ENCODE results near the gene KBTBD6.

Gene KBTBD6

DNA sequence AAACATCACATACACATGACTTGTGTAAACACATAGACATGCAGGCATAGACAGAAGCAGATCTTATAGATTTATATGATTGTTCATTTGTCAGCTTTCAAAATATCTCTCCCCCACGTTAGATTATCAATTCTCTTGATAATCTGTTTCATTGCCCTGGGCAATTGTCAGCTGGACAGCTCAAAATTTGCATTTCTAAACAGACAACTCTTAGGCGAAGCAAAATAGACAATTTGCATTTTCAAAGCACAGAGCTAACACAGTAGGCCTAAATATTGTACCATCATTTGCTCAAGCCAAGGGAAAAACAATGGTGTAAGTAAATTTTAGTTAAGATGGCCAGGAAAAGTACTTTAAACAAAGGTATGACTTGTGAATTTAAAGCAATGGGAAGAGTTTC, 24.0 kb upstream of the KBTBD6 start:
- H3K27me3 ChIP-seq (ENCODE audit: insufficient read depth, low read depth): no peaks in the 10 kb centered on the region
- no peaks in the 10 kb centered on the region for H3K79me2 ChIP-seq (ENCODE audit: insufficient read depth, low read depth)
- TF ChIP-seq, protein P1, sequence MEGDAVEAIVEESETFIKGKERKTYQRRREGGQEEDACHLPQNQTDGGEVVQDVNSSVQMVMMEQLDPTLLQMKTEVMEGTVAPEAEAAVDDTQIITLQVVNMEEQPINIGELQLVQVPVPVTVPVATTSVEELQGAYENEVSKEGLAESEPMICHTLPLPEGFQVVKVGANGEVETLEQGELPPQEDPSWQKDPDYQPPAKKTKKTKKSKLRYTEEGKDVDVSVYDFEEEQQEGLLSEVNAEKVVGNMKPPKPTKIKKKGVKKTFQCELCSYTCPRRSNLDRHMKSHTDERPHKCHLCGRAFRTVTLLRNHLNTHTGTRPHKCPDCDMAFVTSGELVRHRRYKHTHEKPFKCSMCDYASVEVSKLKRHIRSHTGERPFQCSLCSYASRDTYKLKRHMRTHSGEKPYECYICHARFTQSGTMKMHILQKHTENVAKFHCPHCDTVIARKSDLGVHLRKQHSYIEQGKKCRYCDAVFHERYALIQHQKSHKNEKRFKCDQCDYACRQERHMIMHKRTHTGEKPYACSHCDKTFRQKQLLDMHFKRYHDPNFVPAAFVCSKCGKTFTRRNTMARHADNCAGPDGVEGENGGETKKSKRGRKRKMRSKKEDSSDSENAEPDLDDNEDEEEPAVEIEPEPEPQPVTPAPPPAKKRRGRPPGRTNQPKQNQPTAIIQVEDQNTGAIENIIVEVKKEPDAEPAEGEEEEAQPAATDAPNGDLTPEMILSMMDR (conservative IDR thresholded peaks at IDR 0.05; ENCODE audit: low read depth, low read length): no peak
- H3K4me2 ChIP-seq: no peak overlapping the region
- no peaks in the 10 kb centered on the region for H3K36me3 ChIP-seq (ENCODE audit: insufficient read depth)
- H2AFZ ChIP-seq (ENCODE audit: low read depth): no peak overlapping the region
- H3K9ac ChIP-seq: no peak overlapping the region
- H3K4me1 ChIP-seq (ENCODE audit: low read depth, poor library complexity, severe bottlenecking): no peaks in the 10 kb centered on the region
- H3K4me3 ChIP-seq (IDR thresholded peaks at IDR 0.05; ENCODE audit: insufficient read depth, low read depth, low read length): no peak overlapping the region
- no peak overlapping the region for H3K27ac ChIP-seq
- no peaks in the 10 kb centered on the region for H4K20me1 ChIP-seq (ENCODE audit: insufficient read depth)

DNA sequence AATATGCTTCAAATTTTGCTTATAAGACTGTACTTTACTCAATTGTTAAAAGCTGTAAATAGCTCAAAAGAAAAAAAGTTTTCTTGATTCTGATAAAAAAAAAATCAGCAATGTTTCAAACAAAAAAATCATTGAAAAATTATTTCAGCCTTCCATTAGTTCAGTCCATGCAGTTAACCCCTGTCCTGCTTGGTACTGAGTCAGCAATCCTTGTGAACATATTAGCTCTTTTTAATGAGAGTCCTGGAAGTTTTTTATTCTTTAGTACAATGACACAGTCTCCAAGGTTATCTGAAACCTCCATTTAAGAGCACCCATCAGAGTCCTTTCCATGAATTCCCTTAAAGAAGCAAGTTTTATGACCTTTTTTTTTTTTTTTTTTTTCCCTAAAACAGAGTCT, 21.4 kb upstream of the KBTBD6 start:
- Histone ChIP-seq H3K4me2 (no peak overlapping the region), H3K36me3 (ENCODE audit: insufficient read depth) (no peaks in the 10 kb centered on the region), H3K9ac (no peak overlapping the region), H4K20me1 (ENCODE audit: insufficient read depth) (no peaks in the 10 kb centered on the region), H3K4me3 (IDR thresholded peaks at IDR 0.05; ENCODE audit: insufficient read depth, low read depth, low read length) (no peak overlapping the region), H3K27me3 (ENCODE audit: insufficient read depth, low read depth) (no peaks in the 10 kb centered on the region), H3K79me2 (ENCODE audit: insufficient read depth, low read depth) (no peaks in the 10 kb centered on the region), H3K27ac (no peak overlapping the region), H3K4me1 (ENCODE audit: low read depth, poor library complexity, severe bottlenecking) (no peaks in the 10 kb centered on the region), H2AFZ (ENCODE audit: low read depth) (no peak overlapping the region)
- TF ChIP-seq, protein P1 (conservative IDR thresholded peaks at IDR 0.05; ENCODE audit: low read depth, low read length): no peak

DNA sequence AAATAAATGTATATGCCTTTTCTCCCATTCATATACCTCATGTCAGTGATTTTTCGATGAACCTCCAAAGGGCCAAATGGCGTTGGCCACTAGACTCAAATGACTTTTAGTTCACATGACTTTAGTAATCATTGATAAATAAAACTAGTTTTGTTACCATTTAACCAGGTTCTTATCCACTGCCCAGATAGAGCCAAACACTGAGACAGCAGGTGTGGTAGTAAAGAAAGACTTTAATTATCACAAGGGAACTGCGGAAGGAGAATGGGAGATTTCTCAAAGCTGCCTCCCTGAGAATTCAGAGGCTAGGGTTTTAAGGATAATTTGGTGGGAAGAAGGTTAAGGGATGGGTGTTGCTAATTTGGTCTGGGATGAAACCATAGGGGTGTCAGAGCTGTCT, 19.4 kb upstream of the KBTBD6 start:
- H3K36me3 ChIP-seq (ENCODE audit: insufficient read depth): no peaks in the 10 kb centered on the region
- H3K9ac ChIP-seq: no peak overlapping the region
- H3K79me2 ChIP-seq (ENCODE audit: insufficient read depth, low read depth): no peaks in the 10 kb centered on the region
- H2AFZ ChIP-seq (ENCODE audit: low read depth): no peak overlapping the region
- no peaks in the 10 kb centered on the region for H3K27me3 ChIP-seq (ENCODE audit: insufficient read depth, low read depth)
- H3K4me1 ChIP-seq (ENCODE audit: low read depth, poor library complexity, severe bottlenecking): no peaks in the 10 kb centered on the region
- H4K20me1 ChIP-seq (ENCODE audit: insufficient read depth): no peaks in the 10 kb centered on the region
- no peak overlapping the region for H3K4me3 ChIP-seq (IDR thresholded peaks at IDR 0.05; ENCODE audit: insufficient read depth, low read depth, low read length)
- TF ChIP-seq, protein P1 (conservative IDR thresholded peaks at IDR 0.05; ENCODE audit: low read depth, low read length): no peak
- H3K4me2 ChIP-seq: no peak overlapping the region
- no peak overlapping the region for H3K27ac ChIP-seq

DNA sequence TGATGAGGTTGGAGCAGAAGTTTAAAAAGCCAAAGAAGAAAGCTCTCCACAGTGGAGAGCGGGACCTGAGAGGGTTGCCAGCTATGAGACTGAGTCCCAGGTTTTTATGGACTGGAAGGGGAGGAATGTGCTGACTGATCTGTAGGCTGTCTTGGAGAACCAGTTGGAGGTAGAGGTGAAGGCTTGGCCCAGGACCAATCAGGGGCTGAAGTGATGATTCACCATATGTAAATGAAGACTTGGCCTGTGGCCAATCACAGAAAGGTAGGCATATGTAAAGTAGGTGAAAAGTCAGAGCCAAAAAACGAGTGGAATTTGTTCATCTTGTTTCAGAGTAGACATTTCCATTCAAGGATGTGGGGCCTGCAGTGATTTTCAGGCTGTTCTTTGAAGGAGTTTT, 17.5 kb upstream of the KBTBD6 start:
- Histone ChIP-seq H3K79me2 (ENCODE audit: insufficient read depth, low read depth) (no peaks in the 10 kb centered on the region), H3K4me2 (no peak overlapping the region), H4K20me1 (ENCODE audit: insufficient read depth) (no peaks in the 10 kb centered on the region), H2AFZ (ENCODE audit: low read depth) (no peak overlapping the region), H3K36me3 (ENCODE audit: insufficient read depth) (no peaks in the 10 kb centered on the region), H3K9ac (no peak overlapping the region), H3K27me3 (ENCODE audit: insufficient read depth, low read depth) (no peaks in the 10 kb centered on the region), H3K4me1 (ENCODE audit: low read depth, poor library complexity, severe bottlenecking) (no peaks in the 10 kb centered on the region), H3K27ac (no peak overlapping the region), H3K4me3 (IDR thresholded peaks at IDR 0.05; ENCODE audit: insufficient read depth, low read depth, low read length) (no peak overlapping the region)
- TF ChIP-seq, protein P1 (conservative IDR thresholded peaks at IDR 0.05; ENCODE audit: low read depth, low read length): no peak
